GM21390 (cell line): ENCODE data around the gene SPSB1.

Experiments used
- ATAC-seq: cut with Tn5 transposase; IDR thresholded peaks from one replicate; pipeline ENCODE4 v1.9.1; 2021; ENCODE audit not compliant: unreplicated experiment

Gene SPSB1

GRCh38 chr1:9340864-9341263, 48.2 kb downstream of the SPSB1 start:
- no peak for ATAC-seq

- ATAC-seq, result no peak
Measured at GRCh38 chr1:9341301-9341845, 48.7 kb downstream of the SPSB1 start.

GRCh38 chr1:9343269-9343668, 50.6 kb downstream of the SPSB1 start:
- ATAC-seq, result no peak

- no peak for ATAC-seq
Measured at GRCh38 chr1:9344426-9345200, 51.9 kb downstream of the SPSB1 start.

- no peak for ATAC-seq
Measured at GRCh38 chr1:9345471-9345870, 52.8 kb downstream of the SPSB1 start.

GRCh38 chr1:9345922-9346321, 53.2 kb downstream of the SPSB1 start:
- no peak for ATAC-seq

GRCh38 chr1:9346566-9346965, 53.9 kb downstream of the SPSB1 start:
- ATAC-seq, result no peak

- ATAC-seq, result no peak
Measured at GRCh38 chr1:9347095-9347850, 54.6 kb downstream of the SPSB1 start.

- no peak for ATAC-seq
Measured at GRCh38 chr1:9349331-9349851, 56.7 kb downstream of the SPSB1 start.

- no peak for ATAC-seq
Measured at GRCh38 chr1:9350013-9350908, 57.6 kb downstream of the SPSB1 start.

- ATAC-seq, result no peak
Measured at GRCh38 chr1:9350960-9351359, 58.3 kb downstream of the SPSB1 start.

- ATAC-seq, result no peak
Measured at GRCh38 chr1:9351654-9352271, 59.1 kb downstream of the SPSB1 start.

- no peak for ATAC-seq
Measured at GRCh38 chr1:9352377-9353134, 59.9 kb downstream of the SPSB1 start.

- no peak for ATAC-seq
Measured at GRCh38 chr1:9355503-9355902, 62.8 kb downstream of the SPSB1 start.

- ATAC-seq, result no peak
Measured at GRCh38 chr1:9356021-9356420, 63.3 kb downstream of the SPSB1 start.

- ATAC-seq, result no peak
Measured at GRCh38 chr1:9356829-9357466, 64.3 kb downstream of the SPSB1 start.

GRCh38 chr1:9357958-9358357, 65.3 kb downstream of the SPSB1 start:
- no peak for ATAC-seq

- no peak for ATAC-seq
Measured at GRCh38 chr1:9360371-9361064, 67.8 kb downstream of the SPSB1 start.
